Fibroblast of lung (primary cell): Measurements from ENCODE around the gene PIGH. TPM values are rescaled to one million over a fixed set of nuclear protein-coding genes. Genes with fewer than 3 reads are reported as not detected.
A peak's percentile ranks its signal among the peaks of the same experiment; 100 is the strongest.

Experiments
- DNase-seq, 2 donors: peaks; one replicate each; pipeline versions ENCODE4 v3.0.0 to v3.0.0-alpha.2; 2010; ENCODE audit warnings: low read depth in 2 of 2
- H2AFZ ChIP-seq: 2 replicates; pipeline ENCODE4 v1.5.1; 2012; ENCODE audit warnings: low read length, control low read depth, inconsistent platforms
- H3K27ac ChIP-seq: 2 replicates; pipeline ENCODE4 v1.5.1; 2011; ENCODE audit warnings: low read length, control low read depth; ENCODE audit not compliant: insufficient read depth
- H3K27me3 ChIP-seq: 2 replicates; pipeline ENCODE4 v1.5.1; 2011; ENCODE audit warnings: mild to moderate bottlenecking, low read length; ENCODE audit not compliant: control insufficient read depth, insufficient read depth
- H3K36me3 ChIP-seq: 2 replicates; pipeline ENCODE4 v1.5.1; 2011; ENCODE audit warnings: low read length; ENCODE audit not compliant: control insufficient read depth, insufficient read depth
- H3K4me1 ChIP-seq: 2 replicates; pipeline ENCODE4 v1.5.1; 2011; ENCODE audit warnings: low read length; ENCODE audit not compliant: control insufficient read depth, insufficient read depth; ENCODE audit errors: extremely low read depth
- H3K4me2 ChIP-seq: 2 replicates; pipeline ENCODE4 v1.5.1; 2011; ENCODE audit warnings: low read length, control low read depth; ENCODE audit not compliant: insufficient read depth; ENCODE audit errors: extremely low read depth
- H3K4me3 ChIP-seq, 4 experiments: fragments of 200-600 bp in 1 of 4; sonication (generic) in 1 of 4; replicated peaks in 1 of 4; 2 replicates each; pipeline ENCODE4 v1.5.1; 2011 to 2016; ENCODE audit warnings: low read length in 4 of 4, low read depth in 3 of 4, mild to moderate bottlenecking in 3 of 4, control low read depth in 2 of 4, inconsistent platforms in 1 of 4, mixed read lengths in 1 of 4; ENCODE audit not compliant: insufficient read depth in 1 of 4; ENCODE audit errors: control extremely low read depth in 1 of 4
- H3K79me2 ChIP-seq: 2 replicates; pipeline ENCODE4 v1.5.1; 2012; ENCODE audit warnings: mild to moderate bottlenecking, low read length, inconsistent platforms; ENCODE audit not compliant: control insufficient read depth, insufficient read depth
- H3K9ac ChIP-seq: 2 replicates; pipeline ENCODE4 v1.5.1; 2011; ENCODE audit warnings: mild to moderate bottlenecking, low read length, control low read depth; ENCODE audit not compliant: insufficient read depth
- H3K9me3 ChIP-seq: 2 replicates; pipeline ENCODE4 v1.5.1; 2012; ENCODE audit warnings: low read depth, low read length; ENCODE audit not compliant: control insufficient read depth, insufficient read depth
- H4K20me1 ChIP-seq: 2 replicates; pipeline ENCODE4 v1.5.1; 2011; ENCODE audit warnings: low read length; ENCODE audit not compliant: control insufficient read depth, insufficient read depth; ENCODE audit errors: extremely low read depth
- CTCF ChIP-seq, 2 donors: IDR thresholded peaks in 1 of 2; conservative IDR thresholded peaks in 1 of 2; 1 replicate in 1 of 2; 2 replicates in 1 of 2; pipeline ENCODE4 v1.5.1; 2011 to 2012; ENCODE audit warnings: low read length in 2 of 2, control low read depth in 1 of 2, inconsistent platforms in 1 of 2, low read depth in 1 of 2, mild to moderate bottlenecking in 1 of 2
- EZH2 ChIP-seq: IDR thresholded peaks from 2 replicates; pipeline ENCODE4 v1.5.1; 2012; ENCODE audit warnings: low read length, control low read depth, mild to moderate bottlenecking; ENCODE audit errors: missing control alignments
- polyA plus RNA-seq, 2 donors: library from polyadenylated mRNA; depleted of rRNA in 1 of 2; stranded (reverse) in 1 of 2; unstranded in 1 of 2; fragments of >200 nt; gene quantifications; 2 replicates each; pipeline ENCODE4 v1.2.1, GENCODE V29; 2011 to 2012; ENCODE audit warnings: missing spikeins in 1 of 2
- total RNA-seq: library from RNA; depleted of rRNA; stranded (reverse); fragments of >200 nt; gene quantifications from 2 replicates; pipeline ENCODE4 v1.2.1, GENCODE V29; 2014

Gene PIGH
- total and polyA plus RNA-seq, 2 donors (not counting 1 experiment from before 2014, with no cell fraction given) = 12.7 to 15.6 TPM

- H3K36me3 ChIP-seq = no peaks in the 10 kb centered on the region
- H2AFZ ChIP-seq = peak overlapping the region; percentile 0
- TF ChIP-seq CTCF (conservative IDR thresholded peaks at IDR 0.05 in 1 of 2, IDR thresholded peaks at IDR 0.05 in 1 of 2; ENCODE audit: low read depth in 1 of 2, low read length in 2 of 2) = no peak
- no peak for TF ChIP-seq EZH2
- H3K27ac ChIP-seq = peak overlapping the region; percentile 53
- H3K9ac ChIP-seq = no peak overlapping the region
- DNase-seq = peak; percentile 73 to 85
- peak overlapping the region in 1 of 4 experiments; percentile 9 for H3K4me3 ChIP-seq
- no peaks in the 10 kb centered on the region for H3K79me2 ChIP-seq
- H3K27me3 ChIP-seq = no peaks in the 10 kb centered on the region
- H3K4me2 ChIP-seq = peak overlapping the region; percentile 13
- H3K4me1 ChIP-seq = peaks cover 13% of the 10 kb centered on the region
- H4K20me1 ChIP-seq = no peaks in the 10 kb centered on the region
- no peaks in the 10 kb centered on the region for H3K9me3 ChIP-seq
Measured at GRCh38 chr14:67622675-67623074, 22.6 kb upstream of the PIGH start.

- peak overlapping the region; percentile 86 for H2AFZ ChIP-seq
- H3K27me3 ChIP-seq = peaks cover 5% of the 10 kb centered on the region
- H3K4me3 ChIP-seq = peak overlapping the region; percentile 66 to 73 (median 72)
- TF ChIP-seq EZH2 = no peak
- H3K36me3 ChIP-seq = no peaks in the 10 kb centered on the region
- peak overlapping the region; percentile 97 for H3K4me2 ChIP-seq
- no peaks in the 10 kb centered on the region for H4K20me1 ChIP-seq
- H3K9ac ChIP-seq = peak overlapping the region; percentile 80
- no peak overlapping the region for H3K27ac ChIP-seq
- H3K79me2 ChIP-seq = no peaks in the 10 kb centered on the region
- H3K9me3 ChIP-seq = no peaks in the 10 kb centered on the region
- H3K4me1 ChIP-seq = peaks cover 13% of the 10 kb centered on the region
- no peak for DNase-seq
Measured at GRCh38 chr14:67620217-67620785, 20.2 kb upstream of the PIGH start.

- Histone ChIP-seq H3K36me3 (no peaks in the 10 kb centered on the region), H3K4me1 (peaks cover 13% of the 10 kb centered on the region), H3K4me2 (peak within 1 kb of the TSS; percentile 97), H2AFZ (peak within 1 kb of the TSS; percentile 86), H3K27ac (peak within 1 kb of the TSS; percentile 78), H3K9me3 (no peaks in the 10 kb centered on the region), H4K20me1 (no peaks in the 10 kb centered on the region), H3K9ac (peak within 1 kb of the TSS; percentile 80), H3K79me2 (no peaks in the 10 kb centered on the region), H3K4me3 (peak within 1 kb of the TSS; percentile 66 to 73 (median 72)), H3K27me3 (peaks cover 7% of the 10 kb centered on the region)
- peak; percentile 91 to 92 for DNase-seq
- TF ChIP-seq CTCF (conservative IDR thresholded peaks at IDR 0.05 in 1 of 2, IDR thresholded peaks at IDR 0.05 in 1 of 2; ENCODE audit: low read depth in 1 of 2, low read length in 2 of 2) (no peak), EZH2 (no peak)
Measured at GRCh38 chr14:67619446-67620216, 19.6 kb upstream of the PIGH start, which contains the start of gene ARG2. ARG2 (plus strand) TSS chr14:67619920; CDS start chr14:67619978, 58 bp downstream.
